Lung microvascular endothelial cell (primary cell): ENCODE measurements around the gene RCL1. TPM values are rescaled to one million over a fixed set of nuclear protein-coding genes. Genes with fewer than 3 reads are reported as not detected.
A peak's percentile ranks its signal among the peaks of the same experiment; 100 is the strongest.

Experiments used
- DNase-seq, 2 donors: peaks; one replicate each; pipeline versions ENCODE4 v3.0.0 to v3.0.0-alpha.2; 2010; ENCODE audit warnings: low read depth in 2 of 2
- total RNA-seq: library from RNA; depleted of rRNA; stranded (reverse); fragments of >200 nt; gene quantifications from 2 replicates; pipeline ENCODE4 v1.2.1, GENCODE V29; 2014

RCL1 gene
- total RNA-seq, 1 donor from 2014 or later: 12.9 TPM

DNA sequence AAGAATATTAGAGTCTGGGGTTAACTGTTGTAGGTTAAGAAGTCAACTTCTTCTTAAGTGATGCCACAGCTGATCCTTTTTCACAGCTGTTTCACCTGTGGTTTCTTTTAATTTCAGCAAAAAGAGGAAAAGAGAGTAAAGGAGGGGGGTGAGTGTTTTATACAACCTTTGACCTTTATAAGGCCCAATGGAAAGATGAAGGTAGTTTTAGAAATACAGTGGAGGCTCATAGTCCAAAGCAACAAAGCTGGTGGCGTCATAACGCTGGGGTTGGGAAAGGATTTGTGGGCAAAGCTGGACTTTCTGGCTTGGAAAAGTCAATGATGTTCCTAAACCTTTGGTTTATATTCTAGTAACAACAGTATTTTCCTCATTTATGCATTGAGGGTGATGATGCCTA, 49.5 kb downstream of the RCL1 start:
- no peak for DNase-seq

DNA sequence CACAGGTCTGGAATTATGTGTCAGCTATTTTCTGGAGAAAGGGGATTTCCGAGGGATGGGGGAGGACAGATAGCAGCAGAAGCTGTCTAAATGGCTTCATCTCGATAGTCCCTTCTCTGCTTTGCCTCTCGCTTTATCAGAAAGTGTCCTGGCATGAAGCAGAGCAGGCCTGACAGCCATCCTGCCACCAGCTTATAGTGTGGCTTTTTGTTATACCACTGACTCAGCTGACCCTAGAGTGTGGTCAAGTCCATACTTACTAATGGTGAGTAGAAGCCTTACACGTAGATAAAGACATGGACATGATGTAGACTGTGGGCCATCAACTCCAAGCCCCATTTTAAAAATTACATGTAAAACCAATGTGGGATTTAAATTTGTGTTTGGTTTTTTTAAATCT, 50.0 kb downstream of the RCL1 start:
- peak in 1 of 2 donors; percentile 15 for DNase-seq

DNA sequence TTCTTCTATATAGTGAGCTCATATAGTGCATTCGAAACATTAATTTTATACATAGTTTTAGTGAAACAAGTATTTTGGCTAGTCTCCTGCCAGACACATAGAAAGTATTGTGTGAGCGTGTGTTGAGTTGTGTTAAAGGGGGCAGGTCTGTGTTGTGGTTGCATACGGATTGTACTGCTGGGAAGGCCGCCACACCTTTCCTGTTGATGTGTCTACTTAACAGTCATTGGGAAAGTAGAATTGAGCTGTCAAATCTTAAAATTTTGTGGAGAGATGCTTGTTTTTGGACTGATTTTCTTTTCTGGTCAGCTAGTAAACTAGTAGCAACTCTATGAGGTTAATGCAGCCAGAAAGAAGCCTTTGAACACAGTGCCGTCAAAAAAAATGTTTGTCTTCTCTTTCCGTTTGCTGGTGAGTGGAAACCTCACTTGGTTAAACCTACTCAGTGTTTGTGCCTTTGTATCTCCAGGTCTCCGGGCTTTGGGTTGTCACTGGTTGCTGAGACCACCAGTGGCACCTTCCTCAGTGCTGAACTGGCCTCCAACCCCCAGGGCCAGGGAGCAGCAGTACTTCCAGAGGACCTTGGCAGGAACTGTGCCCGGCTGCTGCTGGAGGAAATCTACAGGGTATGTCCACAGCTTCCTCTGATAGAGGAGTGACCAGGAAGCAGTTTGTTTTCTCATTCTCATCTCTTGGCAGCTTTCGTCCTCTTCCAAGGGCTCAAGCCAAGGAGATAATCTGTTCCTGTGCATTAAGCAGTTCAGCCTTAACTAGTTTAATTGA, 51.5 kb downstream of the RCL1 start:
- DNase-seq: peak; percentile 11 to 31

DNA sequence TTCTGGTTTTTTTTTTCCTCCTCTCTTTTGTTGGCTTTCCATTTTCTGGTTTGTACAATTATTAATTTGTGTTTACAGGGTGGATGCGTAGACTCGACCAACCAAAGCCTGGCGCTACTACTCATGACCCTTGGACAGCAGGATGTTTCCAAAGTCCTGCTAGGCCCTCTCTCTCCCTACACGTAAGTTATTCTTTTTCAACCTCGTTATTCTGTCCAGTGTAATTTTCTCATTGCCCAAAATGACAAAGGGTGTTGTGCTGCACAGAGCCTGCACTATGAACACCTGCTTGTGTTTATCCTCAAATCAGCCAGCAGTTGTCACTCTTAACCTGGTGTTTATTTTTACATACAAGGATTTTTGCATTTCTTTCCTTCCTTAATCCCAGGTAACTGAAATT, 56.6 kb downstream of the RCL1 start:
- no peak for DNase-seq

DNA sequence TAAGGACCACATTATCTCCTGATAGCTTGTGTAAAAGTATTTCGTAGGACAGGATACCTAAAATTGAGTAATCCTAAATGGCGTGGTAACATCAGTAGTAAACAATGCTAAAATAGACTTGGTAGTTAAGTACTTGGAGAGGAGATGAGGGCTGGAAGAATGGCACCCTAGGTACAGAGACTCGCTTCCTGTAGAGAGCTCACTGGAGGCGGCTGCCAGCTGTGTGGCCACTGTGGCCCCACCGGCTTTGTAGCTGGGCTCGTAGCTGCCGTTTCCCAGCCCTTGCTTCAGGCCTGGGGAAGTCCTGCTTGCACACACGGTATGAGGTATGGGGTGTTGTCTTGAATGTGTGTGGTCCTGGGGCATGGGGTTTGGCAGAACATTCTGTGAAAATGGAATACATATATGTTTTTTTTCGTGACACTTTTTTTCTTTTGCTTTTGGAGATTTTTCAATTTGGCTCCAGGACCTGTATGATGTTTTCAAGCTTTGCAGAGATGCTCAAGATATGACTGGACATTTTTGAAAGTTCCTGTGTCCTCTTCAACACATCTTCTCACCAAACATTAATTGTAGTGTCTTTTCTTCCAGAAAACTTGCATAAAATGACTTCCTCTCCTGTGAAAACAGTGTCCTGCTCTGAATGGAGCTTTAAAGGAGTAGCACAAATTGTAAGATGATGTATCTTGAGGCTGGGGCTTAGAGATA, 58.0 kb downstream of the RCL1 start:
- DNase-seq: no peak

DNA sequence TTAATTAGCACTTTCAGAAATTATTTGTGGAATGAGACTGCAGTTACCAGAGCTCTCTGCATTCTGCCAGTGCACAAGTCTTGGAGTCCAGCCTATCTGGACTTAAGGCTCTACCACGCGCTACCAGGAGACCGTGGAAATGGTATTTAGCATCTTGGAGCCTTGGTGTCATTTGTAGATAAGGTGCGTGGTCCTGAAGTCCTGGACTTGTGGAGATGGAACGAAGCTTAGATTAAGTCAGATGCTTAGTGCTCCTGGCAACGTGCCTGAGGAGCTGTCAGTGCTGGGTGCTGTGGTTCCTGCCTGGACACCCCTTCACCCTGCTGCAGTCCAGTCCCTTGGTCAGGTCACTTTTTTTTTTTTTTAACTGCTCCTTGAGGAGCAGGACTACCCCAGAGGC, 59.7 kb downstream of the RCL1 start:
- DNase-seq: no peak

DNA sequence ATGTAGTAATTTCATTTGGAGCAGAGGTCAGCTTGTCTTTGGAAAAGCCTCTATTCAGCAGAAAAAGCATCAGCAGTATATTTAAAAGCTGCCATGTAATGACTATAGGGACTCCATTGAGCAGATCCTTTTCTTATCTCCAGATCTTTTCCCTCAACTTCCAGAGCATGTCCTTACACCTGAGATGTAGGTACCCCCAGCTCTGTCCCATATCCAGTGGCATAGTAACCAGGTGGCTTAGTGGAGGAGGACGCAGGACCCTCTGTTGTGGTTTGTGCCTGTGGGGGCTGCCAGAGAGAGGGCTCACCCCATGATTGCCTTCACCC, 61.5 kb downstream of the RCL1 start:
- no peak for DNase-seq

DNA sequence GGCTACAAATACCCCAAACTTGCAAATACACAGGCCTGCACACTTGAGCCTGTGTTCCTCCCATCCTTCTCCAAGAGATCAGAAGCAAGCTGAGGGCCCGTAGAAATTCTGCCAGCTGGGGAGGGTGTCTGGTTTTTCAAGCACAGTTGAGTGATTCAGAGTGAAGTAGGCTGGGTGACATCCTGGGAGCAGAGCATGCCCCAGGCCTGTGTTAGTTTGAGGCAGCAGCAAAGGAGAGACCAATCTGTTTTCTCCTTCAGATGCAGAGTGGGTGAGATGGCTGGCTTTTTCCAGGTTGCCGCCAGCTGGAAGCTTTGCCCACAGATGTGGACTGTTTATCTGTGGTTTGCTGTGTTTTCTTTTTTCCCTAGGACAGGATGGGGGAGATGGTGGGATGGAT, 63.1 kb downstream of the RCL1 start:
- no peak for DNase-seq

DNA sequence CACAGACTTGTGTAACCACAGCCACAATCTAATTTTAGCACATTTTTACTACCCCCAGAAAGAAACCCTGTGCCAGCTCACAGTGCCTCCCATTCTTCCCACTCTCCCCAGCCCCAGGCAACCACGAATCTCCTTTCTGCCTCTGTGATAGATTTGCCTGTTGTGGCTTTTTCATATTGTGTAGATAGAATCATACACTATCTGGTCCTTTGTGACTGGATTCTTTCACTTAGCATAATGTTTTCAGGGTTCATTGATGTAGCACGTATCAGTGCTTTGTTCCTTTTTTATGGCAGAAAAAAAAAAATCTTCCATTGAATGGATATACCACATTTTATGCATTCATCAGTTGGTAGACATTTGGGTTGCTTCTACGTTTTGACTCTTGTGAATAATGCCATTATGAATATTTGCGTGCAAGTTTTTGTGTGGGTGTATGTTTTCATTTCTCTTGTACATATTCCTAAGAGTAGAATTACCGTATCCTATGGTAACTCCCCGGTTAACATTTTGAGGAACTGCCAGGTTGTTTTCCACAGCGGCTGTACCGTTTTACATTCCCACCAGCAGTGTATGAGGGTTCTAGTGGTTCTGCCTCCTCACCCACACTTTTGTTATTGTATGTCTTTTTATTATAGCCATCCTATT, 64.5 kb downstream of the RCL1 start:
- DNase-seq: no peak

DNA sequence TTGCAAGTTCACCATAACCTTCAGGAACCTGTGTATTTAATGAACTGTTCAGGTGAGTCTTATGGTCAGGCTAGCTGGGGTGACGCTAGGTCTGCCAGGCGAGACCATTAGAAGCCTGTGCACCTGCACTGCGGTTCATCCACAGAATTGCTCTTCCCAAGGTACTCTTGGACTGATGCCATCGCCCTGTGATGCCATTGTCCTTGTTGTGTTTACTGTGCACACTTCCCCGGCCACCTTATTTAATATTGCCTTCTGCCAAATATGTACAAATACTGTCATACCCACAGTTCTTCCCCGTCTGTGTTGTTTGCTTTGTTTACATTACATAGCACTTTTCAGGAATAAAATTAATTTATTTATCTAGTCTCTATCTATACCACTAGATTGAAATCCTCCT, 66.3 kb downstream of the RCL1 start:
- DNase-seq: no peak

DNA sequence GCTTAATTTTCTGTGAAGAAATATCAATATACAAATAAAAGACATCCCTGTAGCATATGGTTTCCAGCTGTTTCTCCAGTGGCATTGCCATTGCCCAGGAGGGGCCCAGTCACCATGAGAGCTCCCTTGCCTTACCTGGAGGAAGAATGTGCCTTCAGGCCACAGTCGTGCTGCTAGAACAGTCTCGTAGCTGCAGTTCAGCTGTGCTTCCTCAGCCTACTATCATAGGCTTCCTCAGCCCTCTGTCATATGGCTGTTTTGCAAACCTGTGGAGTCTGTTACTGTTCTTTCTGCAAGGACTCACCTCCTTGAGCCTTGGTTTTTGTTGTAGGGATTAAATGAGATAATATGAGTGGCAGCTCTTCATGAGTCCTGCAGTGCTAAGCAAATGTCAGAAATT, 67.6 kb downstream of the RCL1 start:
- DNase-seq: no peak

DNA sequence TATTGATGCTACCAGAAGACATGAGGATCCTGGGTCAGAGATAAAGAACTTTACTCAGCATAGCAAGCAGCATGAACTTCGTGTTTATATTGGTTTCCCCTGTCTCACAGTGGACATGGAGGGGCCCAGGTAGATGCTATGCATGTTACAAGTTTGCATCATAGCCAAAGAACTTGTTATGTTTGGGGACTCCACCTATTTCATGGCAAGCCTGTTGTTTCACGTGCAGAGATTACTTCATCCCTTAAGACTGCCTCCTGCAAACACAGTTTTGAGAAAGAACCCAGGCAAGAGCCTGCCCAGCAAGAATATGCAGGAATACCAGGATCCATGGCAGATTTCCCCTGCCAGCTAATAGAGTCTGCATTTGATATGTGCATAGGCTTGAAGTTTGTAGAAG, 68.4 kb downstream of the RCL1 start:
- no peak for DNase-seq

DNA sequence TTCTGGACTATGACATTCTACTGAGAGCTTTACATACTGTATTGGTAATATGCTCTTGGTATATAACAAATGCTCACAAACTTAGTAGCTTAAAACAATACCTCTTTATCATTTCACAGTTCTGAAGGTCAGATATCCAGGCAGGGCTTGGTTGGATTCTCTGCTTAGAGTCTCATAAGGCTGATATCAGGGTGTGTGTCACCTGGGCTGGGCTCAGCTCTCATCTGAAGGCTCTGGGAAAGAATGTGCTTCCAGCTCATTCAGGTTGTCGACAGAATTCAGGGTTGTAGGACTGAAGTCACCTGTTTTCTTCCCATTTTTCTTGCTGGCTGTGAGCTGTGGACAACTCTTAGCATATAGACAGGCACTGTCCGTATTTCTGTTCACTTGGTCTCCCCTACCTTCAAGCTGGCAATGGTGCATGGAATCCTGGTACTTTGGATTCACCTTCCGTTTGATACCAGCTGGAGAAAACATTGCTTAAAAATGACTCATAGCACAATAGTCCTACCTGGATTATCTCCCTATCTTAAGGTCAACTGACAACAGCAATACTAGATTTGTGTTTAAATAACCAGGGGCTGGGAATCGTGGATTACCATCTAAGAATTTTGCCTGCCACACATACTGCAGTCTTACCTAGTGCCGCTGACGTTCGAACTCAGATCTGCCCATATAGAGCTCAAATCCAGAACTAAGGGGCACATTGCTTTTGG, 69.2 kb downstream of the RCL1 start:
- DNase-seq: no peak

DNA sequence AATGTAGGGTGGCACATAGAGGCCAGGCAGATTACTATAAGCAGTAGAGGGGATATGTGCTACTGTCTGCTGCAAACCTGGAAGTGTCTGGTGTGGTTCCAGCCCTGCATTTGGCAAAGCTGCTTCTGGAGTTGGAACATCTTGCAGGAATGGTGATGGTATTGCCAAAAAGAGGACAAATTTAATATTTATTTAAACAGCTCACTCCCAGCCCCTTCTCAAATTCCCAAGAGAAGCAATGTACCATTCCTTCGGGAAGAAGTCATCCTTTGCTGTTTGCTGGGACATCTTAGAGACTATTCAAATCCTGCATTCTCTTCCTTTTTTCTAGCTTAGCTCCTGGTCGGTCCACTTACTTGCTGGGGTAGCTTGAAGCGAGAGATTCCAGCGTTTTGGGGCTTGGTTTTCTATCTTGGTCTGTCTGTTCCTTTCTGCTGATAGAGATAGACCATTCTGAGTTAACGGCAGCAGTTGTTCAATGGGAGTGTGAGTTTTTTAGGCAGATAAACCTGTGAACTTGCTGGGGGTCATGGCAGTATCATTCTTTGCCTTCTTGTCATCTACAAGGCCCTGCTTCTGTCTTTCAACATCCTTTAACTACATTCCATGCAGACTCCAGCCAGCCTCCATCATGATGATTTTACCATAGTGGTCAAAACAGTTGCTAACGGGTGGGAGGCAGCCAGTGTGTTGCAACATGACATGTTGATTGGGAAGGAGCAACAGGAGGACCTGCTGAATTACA, 69.9 kb downstream of the RCL1 start:
- no peak for DNase-seq

DNA sequence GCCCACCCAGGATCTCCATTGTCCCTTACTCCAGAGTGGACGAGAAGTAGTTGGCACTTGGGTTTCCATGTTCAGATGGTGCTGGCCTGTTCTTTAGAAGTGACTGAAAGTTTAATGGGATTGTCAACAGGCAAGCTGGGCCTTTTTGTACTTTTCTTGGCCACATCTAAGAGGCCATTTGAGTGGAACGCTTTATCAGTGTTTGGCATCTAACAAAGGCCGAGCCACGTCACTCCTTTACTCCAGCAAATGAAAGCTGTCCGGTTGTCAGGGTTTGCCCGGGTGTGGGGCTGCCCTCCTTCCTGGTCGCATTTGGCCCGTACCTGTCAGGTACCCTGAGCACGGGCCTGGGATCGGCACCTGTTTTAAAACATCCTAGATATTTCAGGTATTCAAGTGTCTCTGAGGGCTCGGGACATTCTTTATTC, 71.5 kb downstream of the RCL1 start:
- DNase-seq: no peak

DNA sequence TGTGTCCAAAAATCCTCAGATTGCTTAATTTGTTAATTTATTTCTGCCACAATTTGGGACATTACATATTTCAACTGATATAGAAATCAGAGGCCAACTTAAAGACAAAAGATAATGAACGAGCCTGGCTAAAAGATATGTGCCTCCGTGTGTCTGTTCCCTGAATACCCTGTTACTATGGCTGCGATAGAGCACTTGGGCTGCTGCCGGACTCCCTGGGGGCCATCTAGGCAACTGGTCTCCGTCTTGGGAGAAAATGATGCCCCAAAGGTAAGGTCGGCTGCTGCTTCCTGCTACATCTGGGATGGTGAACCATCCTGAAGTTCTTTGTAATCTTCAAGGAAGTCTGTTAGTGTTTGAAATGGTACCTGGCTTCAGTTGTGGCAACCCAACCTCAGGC, 72.0 kb downstream of the RCL1 start:
- DNase-seq: no peak

DNA sequence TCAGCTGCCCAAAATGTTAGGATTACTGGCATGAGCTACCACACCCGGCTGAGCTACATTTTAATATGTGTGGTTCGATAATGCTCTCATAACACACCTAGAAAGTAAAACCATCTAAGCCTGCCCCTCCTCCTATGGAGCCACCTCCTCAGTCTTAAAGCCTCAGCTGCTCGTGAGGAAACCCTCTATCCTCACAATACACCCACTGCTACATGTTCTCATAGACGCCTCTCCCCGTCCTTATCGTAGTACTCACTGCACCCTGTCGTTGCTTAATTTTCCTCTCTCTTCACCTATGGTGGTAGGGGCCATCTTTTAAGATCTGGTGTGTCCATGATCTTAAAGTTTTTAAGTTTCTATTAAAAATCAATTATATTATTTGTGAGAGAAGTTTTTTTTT, 72.9 kb downstream of the RCL1 start:
- no peak for DNase-seq

DNA sequence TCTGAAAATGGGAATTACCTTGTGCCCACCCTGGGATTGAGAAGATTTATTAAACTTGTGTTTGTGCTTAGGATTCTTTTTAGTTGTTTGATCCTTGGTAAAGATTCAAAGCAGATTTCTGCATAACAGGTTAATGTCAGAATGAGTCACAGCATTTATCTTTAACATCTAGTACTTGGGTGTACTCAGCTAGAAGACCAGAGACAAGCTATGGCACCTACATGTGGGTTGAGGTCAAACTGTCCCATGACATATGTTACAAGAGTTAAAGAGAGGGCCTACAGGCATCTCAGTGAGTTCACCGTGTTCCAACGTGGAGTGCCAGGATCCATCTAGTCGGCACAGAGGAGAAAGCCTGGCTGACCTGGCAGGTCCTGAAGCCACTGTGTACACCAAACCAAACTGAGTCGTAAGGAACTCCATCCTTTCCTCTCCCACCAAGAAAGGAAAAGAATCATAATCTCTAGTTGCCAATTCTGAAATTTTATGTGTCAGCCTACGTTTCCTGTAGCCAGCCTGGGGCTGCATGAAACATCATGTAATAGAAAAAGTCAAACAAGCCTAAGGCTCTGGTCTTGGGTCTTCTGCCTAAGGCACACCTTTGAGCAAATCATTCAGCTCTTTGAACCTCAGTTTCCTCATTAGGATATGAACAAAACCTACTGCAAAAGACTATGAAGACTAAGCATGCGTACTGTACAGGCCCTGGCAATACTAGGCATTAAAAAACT, 73.7 kb downstream of the RCL1 start:
- DNase-seq: peak in 1 of 2 donors; percentile 43

DNA sequence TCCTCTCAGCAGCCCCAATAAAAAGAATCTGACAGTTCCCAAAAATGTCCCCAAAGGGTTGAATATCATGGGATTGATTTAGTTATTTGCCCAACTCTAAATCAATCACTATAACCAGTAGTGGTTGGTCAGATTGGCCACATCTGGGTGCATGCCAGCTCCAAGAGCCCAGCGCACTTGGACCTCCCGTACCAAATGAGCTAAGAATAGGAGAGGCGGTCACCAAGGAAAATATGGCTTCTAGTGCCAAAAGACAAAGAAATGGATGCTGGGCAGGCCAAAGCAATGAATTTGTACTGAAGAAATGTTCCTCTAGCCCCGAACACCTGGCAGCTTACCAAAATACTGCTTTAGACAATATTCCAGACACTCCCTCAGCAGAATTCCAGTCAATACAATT, 80.3 kb downstream of the RCL1 start:
- DNase-seq: no peak

DNA sequence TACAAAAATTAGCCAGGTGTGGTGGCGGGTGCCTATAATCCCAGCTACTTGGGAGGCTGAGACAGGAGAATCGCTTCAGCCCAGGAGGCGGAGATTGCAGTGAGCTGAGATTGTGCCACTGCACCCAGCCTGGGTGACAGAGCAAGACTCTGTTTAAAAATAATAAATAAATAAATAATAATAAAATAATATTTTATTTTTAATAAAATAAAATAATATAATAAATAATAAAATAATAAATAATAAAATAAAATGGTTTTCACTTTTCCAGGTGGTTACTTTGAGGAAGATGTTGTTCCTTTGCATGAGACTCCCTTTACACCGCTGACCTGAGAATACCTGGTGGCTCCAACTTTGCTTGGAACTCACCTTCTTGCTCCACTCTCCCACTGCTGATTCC, 82.8 kb downstream of the RCL1 start:
- no peak for DNase-seq

DNA sequence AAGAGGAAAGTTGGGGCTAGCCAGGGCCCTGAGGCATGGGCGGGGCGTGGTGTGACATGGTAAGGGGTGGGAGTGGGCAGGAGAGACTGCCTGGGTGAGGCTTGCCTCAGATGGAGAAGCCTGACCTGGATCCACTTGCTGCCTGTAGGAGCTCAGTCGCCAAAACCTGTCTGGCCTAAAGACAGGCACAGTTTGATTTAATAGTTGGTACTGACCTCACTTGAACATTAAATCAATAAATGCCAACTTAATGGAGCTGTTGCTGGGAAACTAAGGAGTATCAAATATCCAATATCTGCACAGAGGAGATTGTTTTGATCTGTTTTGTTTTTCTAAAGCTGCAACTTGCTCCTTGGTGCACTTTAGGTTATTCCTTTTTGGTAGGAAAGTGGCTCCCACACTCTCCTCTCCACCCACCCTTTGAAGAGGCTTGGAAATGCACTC, 86.4 kb downstream of the RCL1 start:
- DNase-seq: no peak
